Prostate gland (tissue), 2 donors: ENCODE measurements around the gene PCMTD2.

ENCODE experiments used
- CTCF ChIP-seq, 4 experiments: fragments of 200-600 bp in 2 of 4; fragments of 450-650 bp in 2 of 4; sonication (generic) in 2 of 4; IDR thresholded peaks; 1 replicate in 3 of 4; 2 replicates in 1 of 4; pipeline ENCODE4 v1.5.1; 2016 to 2019; ENCODE audit warnings: antibody characterized with exemption in 4 of 4, mild to moderate bottlenecking in 2 of 4, moderate library complexity in 2 of 4
- POLR2A ChIP-seq: fragments of 450-650 bp; IDR thresholded peaks from one replicate; pipeline ENCODE4 v1.6.1; 2016; ENCODE audit warnings: antibody characterized with exemption, mild to moderate bottlenecking
- POLR2AphosphoS5 ChIP-seq: sonication (generic); formaldehyde crosslinking; IDR thresholded peaks from one replicate; pipeline ENCODE4 v1.6.1; 2017; ENCODE audit warnings: antibody characterized with exemption

GRCh38 chr20:64247307-64247618 lies 8.3 kb upstream of the PCMTD2 start:
- no peak for TF ChIP-seq CTCF (IDR thresholded peaks at IDR 0.05)
- TF ChIP-seq POLR2AphosphoS5 = no peak
- TF ChIP-seq POLR2A = no peak
